ENCODE results near the gene POLR3GL.

Gene POLR3GL

GRCh38 chr1:145974721-145975120 lies 10.2 kb downstream of the POLR3GL start:
- no peak for DNase-seq (ENCODE audit: low read depth in 2 of 3, low spot score in 1 of 3)

GRCh38 chr1:145975216-145975615 lies 10.7 kb downstream of the POLR3GL start:
- DNase-seq (ENCODE audit: low read depth in 2 of 3, low spot score in 1 of 3): no peak

GRCh38 chr1:145977016-145977415 lies 12.5 kb downstream of the POLR3GL start:
- DNase-seq (ENCODE audit: low read depth in 2 of 3, low spot score in 1 of 3): no peak

GRCh38 chr1:145977486-145978470 lies 13.3 kb downstream of the POLR3GL start:
- DNase-seq (ENCODE audit: low read depth in 2 of 3, low spot score in 1 of 3): peak in 1 of 3 donors; percentile 56

GRCh38 chr1:145978471-145978853 lies 14.0 kb downstream of the POLR3GL start:
- DNase-seq (ENCODE audit: low read depth in 2 of 3, low spot score in 1 of 3): no peak

- peak; percentile 75 to 83 (median 80) for DNase-seq (ENCODE audit: low read depth in 2 of 3, low spot score in 1 of 3)
Observed at GRCh38 chr1:145978854-145979745, 14.6 kb downstream of the POLR3GL start.

GRCh38 chr1:145979746-145980456 lies 15.4 kb downstream of the POLR3GL start:
- DNase-seq (ENCODE audit: low read depth in 2 of 3, low spot score in 1 of 3): no peak

- no peak for DNase-seq (ENCODE audit: low read depth in 2 of 3, low spot score in 1 of 3)
Observed at GRCh38 chr1:145980457-145980994, 16.0 kb downstream of the POLR3GL start.

GRCh38 chr1:145982010-145982723 lies 17.7 kb downstream of the POLR3GL start:
- DNase-seq (ENCODE audit: low read depth in 2 of 3, low spot score in 1 of 3): no peak

- DNase-seq (ENCODE audit: low read depth in 2 of 3, low spot score in 1 of 3): no peak
Observed at GRCh38 chr1:145983206-145983675, 18.8 kb downstream of the POLR3GL start.

GRCh38 chr1:145983960-145984830 lies 19.7 kb downstream of the POLR3GL start:
- no peak for DNase-seq (ENCODE audit: low read depth in 2 of 3, low spot score in 1 of 3)

- DNase-seq (ENCODE audit: low read depth in 2 of 3, low spot score in 1 of 3): no peak
Observed at GRCh38 chr1:145985129-145985501, 20.6 kb downstream of the POLR3GL start.

GRCh38 chr1:145985502-145986439 lies 21.3 kb downstream of the POLR3GL start:
- no peak for DNase-seq (ENCODE audit: low read depth in 2 of 3, low spot score in 1 of 3)

- DNase-seq (ENCODE audit: low read depth in 2 of 3, low spot score in 1 of 3): no peak
Observed at GRCh38 chr1:145986551-145986950, 22.1 kb downstream of the POLR3GL start.

- DNase-seq (ENCODE audit: low read depth in 2 of 3, low spot score in 1 of 3): no peak
Observed at GRCh38 chr1:145987926-145988325, 23.4 kb downstream of the POLR3GL start.

GRCh38 chr1:145988773-145989172 lies 24.3 kb downstream of the POLR3GL start:
- no peak for DNase-seq (ENCODE audit: low read depth in 2 of 3, low spot score in 1 of 3)

- no peak for DNase-seq (ENCODE audit: low read depth in 2 of 3, low spot score in 1 of 3)
Observed at GRCh38 chr1:145990249-145990855, 25.9 kb downstream of the POLR3GL start.
